Activated CD8-positive, alpha-beta T cell treated with anti-CD3 and anti-CD28 coated beads for 36 hours (primary cell): ENCODE results near the gene APOA1. TPM values are rescaled to one million over a fixed set of nuclear protein-coding genes. Genes with fewer than 3 reads are reported as not detected.
A peak's percentile ranks its signal among the peaks of the same experiment; 100 is the strongest.

ENCODE experiments used
- ATAC-seq: fragments of 200-7000 bp; cut with Tn5 transposase; one replicate; pipeline ENCODE4 v1.10.0; 2021; ENCODE audit warnings: mild to moderate bottlenecking, moderate library complexity
- CTCF ChIA-PET: fragments of 350-600 bp; sonication (Branson Sonifier 250); formaldehyde crosslinking; loops from one replicate; lab custom pipeline; 2021; ENCODE audit warnings: antibody characterized with exemption; lab: Charles Lee
- POLR2A ChIA-PET: fragments of 350-600 bp; sonication (Branson Sonifier 250); formaldehyde crosslinking; loops from one replicate; lab custom pipeline; 2021; ENCODE audit warnings: antibody characterized with exemption; lab: Charles Lee
- DNase-seq: peaks from one replicate; pipeline ENCODE4 v3.0.0-alpha.2; 2020
- H3K27ac Mint-ChIP-seq: one replicate; pipeline ENCODE4 v1.8.0; 2021; ENCODE audit warnings: mild to moderate bottlenecking, mixed read lengths
- H3K27me3 Mint-ChIP-seq: one replicate; pipeline ENCODE4 v1.8.0; 2021; ENCODE audit warnings: mixed read lengths
- H3K36me3 Mint-ChIP-seq: one replicate; pipeline ENCODE4 v1.8.0; 2021; ENCODE audit warnings: low read depth, mixed read lengths
- H3K4me1 Mint-ChIP-seq: one replicate; pipeline ENCODE4 v1.8.0; 2021; ENCODE audit warnings: low read depth, mixed read lengths
- H3K4me3 Mint-ChIP-seq: one replicate; pipeline ENCODE4 v1.8.0; 2021; ENCODE audit warnings: mild to moderate bottlenecking, moderate library complexity, mixed read lengths
- H3K9me3 Mint-ChIP-seq: one replicate; pipeline ENCODE4 v1.8.0; 2021; ENCODE audit warnings: mixed read lengths
- intact Hi-C: fragments of 100-400 bp; cut with micrococcal nuclease; formaldehyde crosslinking; loops from one replicate; pipeline ENCODE4 v1.10.0; 2022
- total RNA-seq, 2 experiments: library from RNA; stranded (reverse); gene quantifications; one replicate each; pipeline ENCODE4 v1.2.3, GENCODE V29; 2021
- TF ChIP-seq, protein P1 (sequence below): fragments of 200-600 bp; IDR thresholded peaks from one replicate; pipeline ENCODE4 v1.8.0; 2022; ENCODE audit warnings: antibody characterized with exemption, mild to moderate bottlenecking

The APOA1 gene
- total RNA-seq, 2 experiments from 2014 or later: not detected

DNA sequence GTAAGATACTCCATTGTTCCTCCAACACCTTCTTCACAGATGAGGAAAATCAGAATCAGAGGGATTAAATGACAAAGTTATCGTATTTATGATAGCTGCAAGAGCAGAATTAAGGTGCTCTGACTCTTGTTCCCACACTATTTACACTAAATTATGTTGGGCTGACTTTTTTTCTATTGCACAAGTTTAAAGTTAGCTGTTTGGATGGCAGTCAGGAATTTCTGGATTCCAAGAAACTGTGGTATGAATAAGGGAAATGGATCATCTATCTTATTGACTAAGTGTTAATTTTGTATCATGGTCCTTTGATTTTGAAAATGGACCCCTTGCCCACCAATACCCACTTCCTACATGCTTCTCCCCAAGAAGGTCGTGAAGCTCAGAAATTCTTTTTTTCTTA, 19.9 kb upstream of the APOA1 start:
- peaks cover 3% of the 10 kb centered on the region for H3K9me3 Mint-ChIP-seq
- intact Hi-C loops: no loop called here
- ATAC-seq: no peak
- no peak overlapping the region for H3K4me3 Mint-ChIP-seq
- ChIA-PET POLR2A (no interaction called here), CTCF (interaction anchor here (2.5 kb wide), 1 partner anchor 248 kb away, joined by 12 read pairs; no protein-coding TSS in a partner anchor)
- DNase-seq: no peak
- H3K27ac Mint-ChIP-seq: no peak overlapping the region
- no peaks in the 10 kb centered on the region for H3K27me3 Mint-ChIP-seq
- H3K4me1 Mint-ChIP-seq: peaks cover 42% of the 10 kb centered on the region
- H3K36me3 Mint-ChIP-seq: peaks cover 52% of the 10 kb centered on the region
- TF ChIP-seq, protein P1, sequence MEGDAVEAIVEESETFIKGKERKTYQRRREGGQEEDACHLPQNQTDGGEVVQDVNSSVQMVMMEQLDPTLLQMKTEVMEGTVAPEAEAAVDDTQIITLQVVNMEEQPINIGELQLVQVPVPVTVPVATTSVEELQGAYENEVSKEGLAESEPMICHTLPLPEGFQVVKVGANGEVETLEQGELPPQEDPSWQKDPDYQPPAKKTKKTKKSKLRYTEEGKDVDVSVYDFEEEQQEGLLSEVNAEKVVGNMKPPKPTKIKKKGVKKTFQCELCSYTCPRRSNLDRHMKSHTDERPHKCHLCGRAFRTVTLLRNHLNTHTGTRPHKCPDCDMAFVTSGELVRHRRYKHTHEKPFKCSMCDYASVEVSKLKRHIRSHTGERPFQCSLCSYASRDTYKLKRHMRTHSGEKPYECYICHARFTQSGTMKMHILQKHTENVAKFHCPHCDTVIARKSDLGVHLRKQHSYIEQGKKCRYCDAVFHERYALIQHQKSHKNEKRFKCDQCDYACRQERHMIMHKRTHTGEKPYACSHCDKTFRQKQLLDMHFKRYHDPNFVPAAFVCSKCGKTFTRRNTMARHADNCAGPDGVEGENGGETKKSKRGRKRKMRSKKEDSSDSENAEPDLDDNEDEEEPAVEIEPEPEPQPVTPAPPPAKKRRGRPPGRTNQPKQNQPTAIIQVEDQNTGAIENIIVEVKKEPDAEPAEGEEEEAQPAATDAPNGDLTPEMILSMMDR: no peak

DNA sequence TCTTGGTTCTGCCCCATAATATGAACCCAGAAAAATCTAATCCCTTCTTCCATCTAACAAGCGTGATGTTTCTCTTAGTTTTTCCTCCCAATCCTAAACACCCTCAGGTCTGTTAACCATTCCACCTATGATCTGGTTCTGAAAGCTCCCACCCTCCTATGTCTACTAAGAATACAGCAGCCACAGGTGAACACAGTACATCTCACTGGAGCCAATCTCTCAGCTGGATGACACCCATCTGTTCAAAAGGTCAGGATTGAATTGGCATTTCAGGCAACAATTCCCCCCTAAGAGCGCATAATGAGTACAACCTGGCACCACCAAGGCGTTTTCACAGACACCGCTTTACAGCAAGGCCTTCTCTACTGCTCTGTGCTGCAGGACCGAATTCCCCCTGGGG, 19.0 kb upstream of the APOA1 start:
- H3K4me1 Mint-ChIP-seq: peaks cover 48% of the 10 kb centered on the region
- no peaks in the 10 kb centered on the region for H3K27me3 Mint-ChIP-seq
- peaks cover 48% of the 10 kb centered on the region for H3K36me3 Mint-ChIP-seq
- H3K27ac Mint-ChIP-seq: peak overlapping the region; percentile 35
- no peak overlapping the region for H3K4me3 Mint-ChIP-seq
- DNase-seq (no peak), ATAC-seq (no peak)
- CTCF ChIA-PET: interaction anchor here (0.6 to 7.2 kb wide), 3 partner anchors 12 to 249 kb away, joined by 3 to 63 read pairs (median 12); partner anchors contain the start of gene APOA1
- H3K9me3 Mint-ChIP-seq: peaks cover 3% of the 10 kb centered on the region
- POLR2A ChIA-PET: no interaction called here
- TF ChIP-seq, protein P1: no peak
- intact Hi-C loops: no loop called here

DNA sequence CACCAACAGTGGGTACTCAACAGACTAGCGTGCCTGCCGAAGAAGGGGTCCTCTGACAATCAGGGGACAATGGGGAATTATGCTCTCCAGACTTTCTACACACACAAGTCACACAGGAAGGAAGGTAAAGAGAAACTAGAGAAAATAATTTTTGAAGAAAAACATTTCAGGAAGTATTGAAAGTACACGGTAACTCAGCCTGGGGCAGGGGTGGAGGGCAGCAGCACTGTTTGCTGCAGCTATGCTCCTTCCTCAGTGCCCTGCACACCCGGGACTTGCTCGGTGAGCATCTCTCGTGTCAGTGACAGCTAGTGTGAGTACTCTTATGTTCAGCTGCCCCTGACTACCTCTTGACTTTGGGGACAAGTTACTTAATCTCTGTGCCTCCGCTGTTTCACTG, 18.0 kb upstream of the APOA1 start:
- peaks cover 54% of the 10 kb centered on the region for H3K4me1 Mint-ChIP-seq
- H3K27me3 Mint-ChIP-seq: no peaks in the 10 kb centered on the region
- peaks cover 3% of the 10 kb centered on the region for H3K9me3 Mint-ChIP-seq
- intact Hi-C loops: no loop called here
- DNase-seq: no peak
- H3K36me3 Mint-ChIP-seq: peaks cover 41% of the 10 kb centered on the region
- no peak overlapping the region for H3K4me3 Mint-ChIP-seq
- no peak for ATAC-seq
- peak overlapping the region; percentile 39 for H3K27ac Mint-ChIP-seq
- ChIA-PET CTCF (interaction anchor here (2.5 to 7.2 kb wide), 2 partner anchors 19 to 250 kb away, joined by 12 to 63 read pairs; partner anchors contain the start of gene APOA1), POLR2A (interaction anchor here (1.0 to 3.2 kb wide), 3 partner anchors 8 to 368 kb away, joined by 3 to 15 read pairs (median 3); no protein-coding TSS in a partner anchor)
- TF ChIP-seq, protein P1: no peak

DNA sequence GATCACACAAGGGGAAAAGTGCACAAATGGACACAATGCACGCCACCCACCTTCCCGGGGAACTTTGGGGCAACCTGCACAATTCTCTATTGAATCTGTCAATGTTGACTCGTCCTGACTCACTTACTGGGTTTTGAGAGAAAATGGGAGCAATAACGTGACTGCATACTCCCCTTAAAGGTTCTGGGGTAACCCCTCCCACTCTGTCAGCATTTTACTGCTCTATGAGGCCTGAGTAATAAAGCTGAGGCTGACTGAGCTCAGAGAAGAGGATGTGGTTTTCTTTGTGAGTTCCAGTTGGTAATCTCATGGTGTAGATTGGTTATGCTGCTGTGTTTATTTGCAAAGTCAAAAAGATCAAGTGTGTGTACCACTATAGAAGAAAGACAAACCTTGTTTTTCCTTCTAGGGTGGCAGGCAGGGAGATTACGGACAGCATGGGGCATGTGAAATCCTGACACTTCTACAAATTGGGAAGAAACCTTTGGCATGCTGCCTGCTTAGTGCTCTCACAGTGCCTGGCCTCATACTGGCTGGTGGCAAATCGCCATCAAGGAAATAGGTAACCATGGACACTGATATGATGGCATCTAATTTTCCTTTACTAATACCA, 16.1 kb upstream of the APOA1 start:
- POLR2A ChIA-PET: interaction anchor here (0.7 to 4.1 kb wide), 11 partner anchors 9 to 294 kb away, joined by 3 to 17 read pairs (median 4); partner anchors contain the start of genes BUD13, PAFAH1B2 and ZPR1
- intact Hi-C loops: loop anchor here (5.0 kb wide), 1 partner anchor 76 kb away; no protein-coding TSS in a partner anchor
- ATAC-seq (peak; percentile 94), DNase-seq (peak; percentile 74)
- CTCF ChIA-PET: interaction anchor here (1.0 to 7.2 kb wide), 10 partner anchors 12 to 253 kb away, joined by 3 to 63 read pairs (median 4); partner anchors contain the start of genes APOA1 and APOA5
- H3K9me3 Mint-ChIP-seq: peaks cover 3% of the 10 kb centered on the region
- H3K27me3 Mint-ChIP-seq: no peaks in the 10 kb centered on the region
- H3K4me3 Mint-ChIP-seq: peak overlapping the region; percentile 23
- H3K36me3 Mint-ChIP-seq: peaks cover 34% of the 10 kb centered on the region
- TF ChIP-seq, protein P1: no peak
- peak overlapping the region; percentile 87 for H3K27ac Mint-ChIP-seq
- H3K4me1 Mint-ChIP-seq: peaks cover 58% of the 10 kb centered on the region
